ENCODE measurements around the gene ABTB1.
"Not testable (repeated sequence)": the region's sequence is repeated elsewhere in the genome, so short reads cannot be mapped to it uniquely, and the experiment has no call there.

GRCh38 chr3:127654993-127655392 is 17.8 kb upstream of the ABTB1 start:
- not testable (repeated sequence) for TF ChIP-seq EP300 (IDR thresholded peaks at IDR 0.05)
- TF ChIP-seq, protein P1, sequence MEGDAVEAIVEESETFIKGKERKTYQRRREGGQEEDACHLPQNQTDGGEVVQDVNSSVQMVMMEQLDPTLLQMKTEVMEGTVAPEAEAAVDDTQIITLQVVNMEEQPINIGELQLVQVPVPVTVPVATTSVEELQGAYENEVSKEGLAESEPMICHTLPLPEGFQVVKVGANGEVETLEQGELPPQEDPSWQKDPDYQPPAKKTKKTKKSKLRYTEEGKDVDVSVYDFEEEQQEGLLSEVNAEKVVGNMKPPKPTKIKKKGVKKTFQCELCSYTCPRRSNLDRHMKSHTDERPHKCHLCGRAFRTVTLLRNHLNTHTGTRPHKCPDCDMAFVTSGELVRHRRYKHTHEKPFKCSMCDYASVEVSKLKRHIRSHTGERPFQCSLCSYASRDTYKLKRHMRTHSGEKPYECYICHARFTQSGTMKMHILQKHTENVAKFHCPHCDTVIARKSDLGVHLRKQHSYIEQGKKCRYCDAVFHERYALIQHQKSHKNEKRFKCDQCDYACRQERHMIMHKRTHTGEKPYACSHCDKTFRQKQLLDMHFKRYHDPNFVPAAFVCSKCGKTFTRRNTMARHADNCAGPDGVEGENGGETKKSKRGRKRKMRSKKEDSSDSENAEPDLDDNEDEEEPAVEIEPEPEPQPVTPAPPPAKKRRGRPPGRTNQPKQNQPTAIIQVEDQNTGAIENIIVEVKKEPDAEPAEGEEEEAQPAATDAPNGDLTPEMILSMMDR (IDR thresholded peaks at IDR 0.05), result not testable (repeated sequence)

Data from gastroesophageal sphincter (tissue), 3 donors.